Measurements from ENCODE around the gene KLF1.

The KLF1 gene

DNA sequence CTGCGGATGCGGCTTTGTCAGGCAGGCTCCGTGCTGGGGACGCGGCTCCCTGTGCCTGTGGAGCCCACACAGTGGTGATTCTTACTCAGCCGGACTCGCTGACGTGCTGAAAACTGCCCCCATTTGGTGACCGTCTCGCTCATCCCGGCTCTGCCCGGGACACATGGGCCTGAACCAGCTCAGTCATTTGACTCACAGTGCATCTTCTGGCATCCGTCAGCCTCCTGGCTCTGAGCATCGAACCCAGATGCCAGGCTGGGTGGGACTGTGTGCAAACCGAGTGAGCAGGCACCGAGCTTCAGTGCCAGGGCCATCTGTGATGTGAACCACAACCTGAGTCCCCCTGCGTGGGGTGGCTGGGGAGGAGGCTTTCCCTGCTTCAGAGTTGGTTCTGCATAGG lies 9.5 kb upstream of the KLF1 start:
- Histone ChIP-seq H2BK15ac (ENCODE audit: low read length) (no peak overlapping the region), H4K8ac (ENCODE audit: low read depth, low read length) (no peak overlapping the region)
- no CpG with 5 or more reads among the region's 17 CpGs for WGBS, 2 donors (ENCODE audit: extremely low coverage in 2 of 2, insufficient read length in 2 of 2, insufficient replicate concordance in 1 of 2)

DNA sequence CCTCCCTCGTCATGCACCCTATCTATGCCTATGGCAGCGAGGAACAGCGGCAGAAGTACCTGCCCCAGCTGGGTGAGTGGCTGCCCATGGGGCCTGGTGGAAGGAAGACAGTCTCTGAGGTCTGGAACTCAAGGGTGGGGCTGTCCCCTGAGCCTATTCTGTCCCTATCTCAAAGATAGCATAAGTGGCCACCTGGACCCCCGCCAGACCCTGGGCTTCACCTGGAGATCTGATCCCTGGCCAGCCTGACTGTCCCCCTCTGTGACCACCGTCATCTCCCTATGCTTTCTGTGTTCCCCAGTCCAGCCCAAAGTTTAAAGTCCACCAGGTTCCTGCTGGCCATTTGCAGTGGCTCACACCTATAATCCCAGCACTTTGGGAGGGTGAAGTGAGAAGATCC lies 6.6 kb upstream of the KLF1 start:
- H3K9me3 ChIP-seq (replicated peaks in 1 of 2; ENCODE audit: control insufficient read depth in 2 of 2, insufficient read depth in 1 of 2, low read depth in 1 of 2, low read length in 2 of 2): peaks cover 0 to 2% of the 10 kb centered on the region in 2 donors
- no peak overlapping the region for H4K91ac ChIP-seq (ENCODE audit: low read depth, low read length, poor library complexity)
- no peak overlapping the region for H2AK5ac ChIP-seq (ENCODE audit: low read depth, low read length)
- H2AFZ ChIP-seq (ENCODE audit: low read length): no peak overlapping the region
- no peak for DNase-seq (ENCODE audit: low spot score)
- no peak overlapping the region for H3K9ac ChIP-seq (ENCODE audit: low read depth, low read length, poor library complexity)
- H3K79me1 ChIP-seq (ENCODE audit: low read depth, low read length): peaks cover 11% of the 10 kb centered on the region
- H3K36me3 ChIP-seq (replicated peaks in 1 of 2; ENCODE audit: control insufficient read depth in 2 of 2, insufficient read depth in 2 of 2, low read length in 2 of 2): peaks cover 34 to 49% of the 10 kb centered on the region in 2 donors
- no peak overlapping the region for H2BK12ac ChIP-seq (ENCODE audit: low read length)
- H3K27me3 ChIP-seq (ENCODE audit: control insufficient read depth in 3 of 3, insufficient read depth in 3 of 3, low read depth in 1 of 3, low read length in 3 of 3): peaks cover 0 to 6% (median 0%) of the 10 kb centered on the region in 3 experiments
- no peak overlapping the region for H3K4me2 ChIP-seq (ENCODE audit: insufficient read depth, low read length, poor library complexity, severe bottlenecking)
- H4K8ac ChIP-seq (ENCODE audit: low read depth, low read length): no peak overlapping the region
- H3K23ac ChIP-seq (ENCODE audit: low read depth, low read length, poor library complexity): no peak overlapping the region
- peaks cover 4 to 8% of the 10 kb centered on the region in 2 donors for H3K4me1 ChIP-seq (ENCODE audit: control insufficient read depth in 2 of 2, insufficient read depth in 1 of 2, low read depth in 1 of 2, low read length in 2 of 2)
- no CpG with 5 or more reads among the region's 5 CpGs for WGBS, 2 donors (ENCODE audit: extremely low coverage in 2 of 2, insufficient read length in 2 of 2, insufficient replicate concordance in 1 of 2)
- H3K18ac ChIP-seq (ENCODE audit: low read length): no peak overlapping the region
- H2BK5ac ChIP-seq (ENCODE audit: low read length): no peak overlapping the region
- no peak overlapping the region for H3K4me3 ChIP-seq (ENCODE audit: low read length in 2 of 2)
- H3K4ac ChIP-seq (ENCODE audit: low read length): no peak overlapping the region
- no peak overlapping the region for H3K14ac ChIP-seq (ENCODE audit: low read length)
- no peak overlapping the region for H2BK15ac ChIP-seq (ENCODE audit: low read length)
- H3K27ac ChIP-seq (replicated peaks; ENCODE audit: low read length): no peak overlapping the region
- H2BK120ac ChIP-seq (ENCODE audit: low read depth, low read length): no peak overlapping the region

More for the DNA sequence above, 9.5 kb upstream of the KLF1 start:
- Histone ChIP-seq H3K27ac (replicated peaks; ENCODE audit: low read length) (no peak overlapping the region), H2BK120ac (ENCODE audit: low read depth, low read length) (no peak overlapping the region), H2BK12ac (ENCODE audit: low read length) (no peak overlapping the region), H3K9me3 (replicated peaks in 1 of 2; ENCODE audit: control insufficient read depth in 2 of 2, insufficient read depth in 1 of 2, low read depth in 1 of 2, low read length in 2 of 2) (peaks cover 0 to 2% of the 10 kb centered on the region in 2 donors), H4K91ac (ENCODE audit: low read depth, low read length, poor library complexity) (no peak overlapping the region), H3K18ac (ENCODE audit: low read length) (no peak overlapping the region), H2AK5ac (ENCODE audit: low read depth, low read length) (no peak overlapping the region), H3K4ac (ENCODE audit: low read length) (no peak overlapping the region), H3K9ac (ENCODE audit: low read depth, low read length, poor library complexity) (no peak overlapping the region), H3K36me3 (replicated peaks in 1 of 2; ENCODE audit: control insufficient read depth in 2 of 2, insufficient read depth in 2 of 2, low read length in 2 of 2) (peaks cover 39 to 66% of the 10 kb centered on the region in 2 donors), H3K27me3 (ENCODE audit: control insufficient read depth in 3 of 3, insufficient read depth in 3 of 3, low read depth in 1 of 3, low read length in 3 of 3) (no peaks in the 10 kb centered on the region), H2BK5ac (ENCODE audit: low read length) (peak overlapping the region; percentile 32), H3K4me3 (ENCODE audit: low read length in 2 of 2) (no peak overlapping the region), H3K79me1 (ENCODE audit: low read depth, low read length) (peaks cover 7% of the 10 kb centered on the region), H3K14ac (ENCODE audit: low read length) (no peak overlapping the region), H2AFZ (ENCODE audit: low read length) (no peak overlapping the region), H3K4me2 (ENCODE audit: insufficient read depth, low read length, poor library complexity, severe bottlenecking) (no peak overlapping the region), H3K23ac (ENCODE audit: low read depth, low read length, poor library complexity) (no peak overlapping the region), H3K4me1 (ENCODE audit: control insufficient read depth in 2 of 2, insufficient read depth in 1 of 2, low read depth in 1 of 2, low read length in 2 of 2) (peaks cover 3 to 4% of the 10 kb centered on the region in 2 donors)
- no peak for DNase-seq (ENCODE audit: low spot score)

DNA sequence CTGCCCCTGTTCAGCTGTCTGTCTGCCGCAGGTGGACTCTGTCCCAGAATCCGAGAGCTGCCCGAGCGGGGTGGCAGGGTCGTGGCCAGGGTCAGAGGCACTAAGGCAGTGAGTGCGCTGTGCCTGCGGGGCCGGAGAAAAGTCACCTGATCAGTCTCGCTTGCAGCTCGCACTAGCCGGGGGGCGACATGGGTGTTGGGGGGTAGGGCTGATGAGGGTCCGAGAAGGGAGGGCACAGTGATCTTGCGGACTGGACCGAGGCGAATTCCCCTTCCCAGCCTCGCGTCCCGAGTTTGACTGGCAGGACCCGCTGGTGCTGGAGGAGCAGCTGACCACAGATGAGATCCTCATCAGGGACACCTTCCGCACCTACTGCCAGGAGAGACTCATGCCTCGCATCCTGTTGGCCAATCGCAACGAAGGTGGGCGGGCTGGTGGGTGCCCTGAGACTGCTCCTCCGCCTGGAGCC lies 4.6 kb upstream of the KLF1 start:
- Histone ChIP-seq H3K79me1 (ENCODE audit: low read depth, low read length) (peaks cover 10% of the 10 kb centered on the region), H2BK120ac (ENCODE audit: low read depth, low read length) (no peak overlapping the region), H3K36me3 (replicated peaks in 1 of 2; ENCODE audit: control insufficient read depth in 2 of 2, insufficient read depth in 2 of 2, low read length in 2 of 2) (peaks cover 21 to 29% of the 10 kb centered on the region in 2 donors), H4K8ac (ENCODE audit: low read depth, low read length) (no peak overlapping the region), H2AFZ (ENCODE audit: low read length) (peak overlapping the region; percentile 88), H3K9me3 (replicated peaks in 1 of 2; ENCODE audit: control insufficient read depth in 2 of 2, insufficient read depth in 1 of 2, low read depth in 1 of 2, low read length in 2 of 2) (peaks cover 0 to 2% of the 10 kb centered on the region in 2 donors), H2AK5ac (ENCODE audit: low read depth, low read length) (peak overlapping the region; percentile 36), H3K14ac (ENCODE audit: low read length) (peak overlapping the region; percentile 47), H3K27ac (replicated peaks; ENCODE audit: low read length) (no peak overlapping the region), H3K27me3 (ENCODE audit: control insufficient read depth in 3 of 3, insufficient read depth in 3 of 3, low read depth in 1 of 3, low read length in 3 of 3) (peaks cover 0 to 26% (median 8%) of the 10 kb centered on the region in 3 experiments), H2BK5ac (ENCODE audit: low read length) (no peak overlapping the region), H3K4me1 (ENCODE audit: control insufficient read depth in 2 of 2, insufficient read depth in 1 of 2, low read depth in 1 of 2, low read length in 2 of 2) (peaks cover 4 to 8% of the 10 kb centered on the region in 2 donors), H3K4ac (ENCODE audit: low read length) (no peak overlapping the region), H3K9ac (ENCODE audit: low read depth, low read length, poor library complexity) (peak overlapping the region; percentile 92), H3K18ac (ENCODE audit: low read length) (no peak overlapping the region), H3K4me3 (ENCODE audit: low read length in 2 of 2) (peak overlapping the region; percentile 90 to 99), H2BK15ac (ENCODE audit: low read length) (no peak overlapping the region), H3K4me2 (ENCODE audit: insufficient read depth, low read length, poor library complexity, severe bottlenecking) (peak overlapping the region; percentile 98), H2BK12ac (ENCODE audit: low read length) (no peak overlapping the region), H4K91ac (ENCODE audit: low read depth, low read length, poor library complexity) (no peak overlapping the region), H3K23ac (ENCODE audit: low read depth, low read length, poor library complexity) (peak overlapping the region; percentile 25)
- no CpG with 5 or more reads among the region's 26 CpGs for WGBS, 2 donors (ENCODE audit: extremely low coverage in 2 of 2, insufficient read length in 2 of 2, insufficient replicate concordance in 1 of 2)
- DNase-seq (ENCODE audit: low spot score): no peak

- Histone ChIP-seq H2BK15ac (ENCODE audit: low read length) (no peak within 1 kb of the TSS), H4K91ac (ENCODE audit: low read depth, low read length, poor library complexity) (no peak within 1 kb of the TSS), H3K27ac (replicated peaks; ENCODE audit: low read length) (peak within 1 kb of the TSS; percentile 52), H3K4me3 (ENCODE audit: low read length in 2 of 2) (peak within 1 kb of the TSS; percentile 90 to 99), H2BK12ac (ENCODE audit: low read length) (no peak within 1 kb of the TSS), H3K18ac (ENCODE audit: low read length) (peak within 1 kb of the TSS; percentile 5), H3K4me2 (ENCODE audit: insufficient read depth, low read length, poor library complexity, severe bottlenecking) (peak within 1 kb of the TSS; percentile 98), H4K8ac (ENCODE audit: low read depth, low read length) (no peak within 1 kb of the TSS), H3K27me3 (ENCODE audit: control insufficient read depth in 3 of 3, insufficient read depth in 3 of 3, low read depth in 1 of 3, low read length in 3 of 3) (peaks cover under 1 to 32% (median 14%) of the 10 kb centered on the region in 3 experiments), H2BK5ac (ENCODE audit: low read length) (no peak within 1 kb of the TSS), H3K36me3 (replicated peaks in 1 of 2; ENCODE audit: control insufficient read depth in 2 of 2, insufficient read depth in 2 of 2, low read length in 2 of 2) (peaks cover 17 to 23% of the 10 kb centered on the region in 2 donors), H2BK120ac (ENCODE audit: low read depth, low read length) (no peak within 1 kb of the TSS), H3K9ac (ENCODE audit: low read depth, low read length, poor library complexity) (peak within 1 kb of the TSS; percentile 92), H3K23ac (ENCODE audit: low read depth, low read length, poor library complexity) (peak within 1 kb of the TSS; percentile 25), H3K14ac (ENCODE audit: low read length) (peak within 1 kb of the TSS; percentile 47), H2AFZ (ENCODE audit: low read length) (peak within 1 kb of the TSS; percentile 88), H3K9me3 (replicated peaks in 1 of 2; ENCODE audit: control insufficient read depth in 2 of 2, insufficient read depth in 1 of 2, low read depth in 1 of 2, low read length in 2 of 2) (peaks cover 0 to 2% of the 10 kb centered on the region in 2 donors), H3K4me1 (ENCODE audit: control insufficient read depth in 2 of 2, insufficient read depth in 1 of 2, low read depth in 1 of 2, low read length in 2 of 2) (peaks cover 4 to 8% of the 10 kb centered on the region in 2 donors), H3K79me1 (ENCODE audit: low read depth, low read length) (peaks cover 10% of the 10 kb centered on the region), H3K4ac (ENCODE audit: low read length) (no peak within 1 kb of the TSS), H2AK5ac (ENCODE audit: low read depth, low read length) (peak within 1 kb of the TSS; percentile 36)
- peak; percentile 98 for DNase-seq (ENCODE audit: low spot score)
- WGBS, 2 donors (ENCODE audit: extremely low coverage in 2 of 2, insufficient read length in 2 of 2, insufficient replicate concordance in 1 of 2): no CpG with 5 or more reads among the region's 49 CpGs
These were observed 4.0 kb upstream of the KLF1 start, which contains the start of gene GCDH for GRCh38 chr19:12890787-12891552. GCDH (plus strand) TSS chr19:12891160; CDS start chr19:12891305, 145 bp downstream.

Measured in neuronal stem cell (in vitro differentiated cells).